H1 (cell line): Measurements from ENCODE around the gene CCDC184.

Source experiments
- JUND ChIP-seq: IDR thresholded peaks from 2 replicates; pipeline ENCODE4 v1.6.1; 2011; ENCODE audit warnings: mild to moderate bottlenecking, improper control_type of control experiment, low read length
- KDM1A ChIP-seq: fragments of 200-600, 300-600 bp; sonication (generic); IDR thresholded peaks from 2 replicates; pipeline ENCODE4 v1.7.1; 2016; ENCODE audit warnings: mild to moderate bottlenecking, low read length, borderline replicate concordance
- POLR2A ChIP-seq, 2 experiments: IDR thresholded peaks; 1 replicate in 1 of 2; 2 replicates in 1 of 2; pipeline ENCODE4 v1.6.1; 2011; ENCODE audit warnings: low read depth in 2 of 2, low read length in 2 of 2, mild to moderate bottlenecking in 2 of 2; ENCODE audit errors: control extremely low read depth in 1 of 2
- POLR2AphosphoS5 ChIP-seq: IDR thresholded peaks from 2 replicates; pipeline ENCODE4 v1.6.1; 2011; ENCODE audit warnings: low read depth, low read length
- RXRA ChIP-seq: IDR thresholded peaks from 2 replicates; pipeline ENCODE4 v1.6.1; 2011; ENCODE audit warnings: low read depth, mild to moderate bottlenecking, low read length, moderate library complexity; ENCODE audit not compliant: insufficient read depth
- TEAD4 ChIP-seq: IDR thresholded peaks from 2 replicates; pipeline ENCODE4 v1.6.1; 2012; ENCODE audit warnings: low read depth, low read length, inconsistent platforms, mixed read lengths
- TF ChIP-seq, protein P1 (sequence below): IDR thresholded peaks from 2 replicates; pipeline ENCODE4 v1.6.1; 2012; ENCODE audit warnings: inconsistent platforms
- TF ChIP-seq, protein P2 (sequence below), 3 experiments: IDR thresholded peaks; 1 replicate in 2 of 3; 2 replicates in 1 of 3; pipeline versions ENCODE4 v1.5.1 to v1.6.1; 2011; ENCODE audit warnings: low read length in 3 of 3, mild to moderate bottlenecking in 3 of 3, inconsistent platforms in 2 of 3, low read depth in 1 of 3, moderate library complexity in 1 of 3; ENCODE audit not compliant: insufficient read depth in 1 of 3; ENCODE audit errors: control extremely low read depth in 1 of 3
- TF ChIP-seq, protein P3 (sequence below): IDR thresholded peaks from 2 replicates; pipeline ENCODE4 v1.6.1; 2011; ENCODE audit warnings: low read length, improper control_type of control experiment
- TF ChIP-seq, protein P4 (sequence below): IDR thresholded peaks from 2 replicates; pipeline ENCODE4 v1.6.1; 2012; ENCODE audit warnings: inconsistent platforms

DNA sequence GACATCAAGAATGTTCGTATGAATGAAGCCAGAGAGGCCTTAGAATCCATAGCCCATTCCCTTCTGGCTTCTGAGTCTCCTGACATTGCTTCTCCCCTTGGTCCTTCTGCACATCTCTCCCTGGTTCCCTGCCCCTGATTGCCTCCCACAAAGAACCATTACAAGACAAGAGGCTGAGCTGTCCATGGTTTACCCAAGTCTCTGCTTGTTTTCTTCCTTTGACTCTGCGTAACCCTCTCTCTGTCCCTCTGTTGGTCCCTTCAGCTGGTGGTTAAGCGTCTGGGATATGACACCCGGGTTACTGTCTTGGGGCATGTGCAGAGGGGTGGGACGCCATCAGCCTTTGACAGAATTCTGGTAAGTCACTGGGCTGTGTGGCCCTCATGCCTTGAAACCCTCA, 48.4 kb upstream of the CCDC184 start:
- TF ChIP-seq, protein P1, sequence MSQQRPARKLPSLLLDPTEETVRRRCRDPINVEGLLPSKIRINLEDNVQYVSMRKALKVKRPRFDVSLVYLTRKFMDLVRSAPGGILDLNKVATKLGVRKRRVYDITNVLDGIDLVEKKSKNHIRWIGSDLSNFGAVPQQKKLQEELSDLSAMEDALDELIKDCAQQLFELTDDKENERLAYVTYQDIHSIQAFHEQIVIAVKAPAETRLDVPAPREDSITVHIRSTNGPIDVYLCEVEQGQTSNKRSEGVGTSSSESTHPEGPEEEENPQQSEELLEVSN: no peak
- TF ChIP-seq, protein P2, sequence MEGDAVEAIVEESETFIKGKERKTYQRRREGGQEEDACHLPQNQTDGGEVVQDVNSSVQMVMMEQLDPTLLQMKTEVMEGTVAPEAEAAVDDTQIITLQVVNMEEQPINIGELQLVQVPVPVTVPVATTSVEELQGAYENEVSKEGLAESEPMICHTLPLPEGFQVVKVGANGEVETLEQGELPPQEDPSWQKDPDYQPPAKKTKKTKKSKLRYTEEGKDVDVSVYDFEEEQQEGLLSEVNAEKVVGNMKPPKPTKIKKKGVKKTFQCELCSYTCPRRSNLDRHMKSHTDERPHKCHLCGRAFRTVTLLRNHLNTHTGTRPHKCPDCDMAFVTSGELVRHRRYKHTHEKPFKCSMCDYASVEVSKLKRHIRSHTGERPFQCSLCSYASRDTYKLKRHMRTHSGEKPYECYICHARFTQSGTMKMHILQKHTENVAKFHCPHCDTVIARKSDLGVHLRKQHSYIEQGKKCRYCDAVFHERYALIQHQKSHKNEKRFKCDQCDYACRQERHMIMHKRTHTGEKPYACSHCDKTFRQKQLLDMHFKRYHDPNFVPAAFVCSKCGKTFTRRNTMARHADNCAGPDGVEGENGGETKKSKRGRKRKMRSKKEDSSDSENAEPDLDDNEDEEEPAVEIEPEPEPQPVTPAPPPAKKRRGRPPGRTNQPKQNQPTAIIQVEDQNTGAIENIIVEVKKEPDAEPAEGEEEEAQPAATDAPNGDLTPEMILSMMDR (IDR thresholded peaks at IDR 0.05; ENCODE audit: control extremely low read depth in 1 of 3, insufficient read depth in 1 of 3, low read depth in 1 of 3, low read length in 3 of 3): no peak
- TF ChIP-seq, protein P3, sequence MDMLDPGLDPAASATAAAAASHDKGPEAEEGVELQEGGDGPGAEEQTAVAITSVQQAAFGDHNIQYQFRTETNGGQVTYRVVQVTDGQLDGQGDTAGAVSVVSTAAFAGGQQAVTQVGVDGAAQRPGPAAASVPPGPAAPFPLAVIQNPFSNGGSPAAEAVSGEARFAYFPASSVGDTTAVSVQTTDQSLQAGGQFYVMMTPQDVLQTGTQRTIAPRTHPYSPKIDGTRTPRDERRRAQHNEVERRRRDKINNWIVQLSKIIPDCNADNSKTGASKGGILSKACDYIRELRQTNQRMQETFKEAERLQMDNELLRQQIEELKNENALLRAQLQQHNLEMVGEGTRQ: no peak
- no peak for TF ChIP-seq TEAD4
- no peak for TF ChIP-seq POLR2A (IDR thresholded peaks at IDR 0.05; ENCODE audit: control extremely low read depth in 1 of 2, low read depth in 2 of 2, low read length in 2 of 2)
- TF ChIP-seq POLR2AphosphoS5: no peak
- no peak for TF ChIP-seq KDM1A
- TF ChIP-seq, protein P4, sequence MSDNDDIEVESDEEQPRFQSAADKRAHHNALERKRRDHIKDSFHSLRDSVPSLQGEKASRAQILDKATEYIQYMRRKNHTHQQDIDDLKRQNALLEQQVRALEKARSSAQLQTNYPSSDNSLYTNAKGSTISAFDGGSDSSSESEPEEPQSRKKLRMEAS: no peak
- no peak for TF ChIP-seq RXRA
- no peak for TF ChIP-seq JUND
